GM23338 (cell line): ENCODE data around the gene MICAL1.

ENCODE experiments used
- CREB1 ChIP-seq: fragments of 250-450 bp; sonication (Bioruptor Pico); IDR thresholded peaks from 2 replicates; pipeline ENCODE4 v1.5.0; 2020; ENCODE audit warnings: low read depth, mild to moderate bottlenecking, moderate library complexity
- EZH2 ChIP-seq: fragments of 200-600 bp; sonication (generic); IDR thresholded peaks from one replicate; pipeline ENCODE4 v1.8.0; 2017; ENCODE audit warnings: antibody characterized with exemption, mild to moderate bottlenecking, low read depth; ENCODE audit not compliant: unreplicated experiment
- EZH2phosphoT487 ChIP-seq: fragments of 200-600 bp; sonication (generic); IDR thresholded peaks from one replicate; pipeline ENCODE4 v1.8.1; 2018; ENCODE audit warnings: antibody characterized with exemption; ENCODE audit not compliant: unreplicated experiment
- NANOG ChIP-seq: IDR thresholded peaks from 2 replicates; pipeline ENCODE4 v1.6.1; 2016; ENCODE audit warnings: antibody characterized with exemption, borderline replicate concordance
- POLR2AphosphoS5 ChIP-seq: IDR thresholded peaks from 2 replicates; pipeline ENCODE4 v1.6.1; 2016; ENCODE audit warnings: antibody characterized with exemption, low read depth
- REST ChIP-seq: IDR thresholded peaks from one replicate; pipeline ENCODE4 v1.6.1; 2018; ENCODE audit warnings: antibody characterized with exemption; ENCODE audit not compliant: unreplicated experiment
- ZNF114 ChIP-seq: fragments of 250-450 bp; sonication (Bioruptor Pico); IDR thresholded peaks from 2 replicates; pipeline ENCODE4 v1.5.0; 2020; ENCODE audit warnings: mild to moderate bottlenecking, moderate library complexity
- TF ChIP-seq, protein P1 (sequence below), 2 experiments: fragments of 200-600 bp in 1 of 2; sonication (generic) in 1 of 2; conservative IDR thresholded peaks; 2 replicates each; pipeline versions ENCODE4 v1.5.1 to v1.6.1; 2016 to 2017; ENCODE audit warnings: antibody characterized with exemption in 2 of 2, low read depth in 2 of 2, mild to moderate bottlenecking in 2 of 2, moderate library complexity in 1 of 2
- TF ChIP-seq, protein P2 (sequence below): IDR thresholded peaks from 2 replicates; pipeline ENCODE4 v1.6.1; 2016; ENCODE audit warnings: antibody characterized with exemption

DNA sequence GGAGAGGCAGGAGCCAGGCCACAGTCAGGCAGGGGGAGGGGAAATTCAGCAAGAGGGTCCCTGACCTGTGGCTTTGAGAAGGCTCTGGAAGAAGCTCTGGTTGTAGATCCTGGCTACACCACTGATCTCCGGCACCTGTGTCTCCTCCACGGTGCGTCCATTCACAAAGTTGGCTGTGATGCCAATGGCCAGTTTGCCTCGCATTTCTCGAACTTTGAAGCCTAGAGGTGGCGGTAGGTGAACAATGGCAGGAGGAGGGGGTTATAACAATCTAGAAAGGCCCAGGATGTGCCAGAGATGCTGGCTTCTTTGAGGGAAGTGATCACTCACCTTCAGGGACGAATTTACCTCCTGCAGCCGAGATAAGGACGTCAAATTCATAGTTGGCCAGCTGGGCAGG, 3.4 kb downstream of the MICAL1 start:
- no peak for TF ChIP-seq EZH2phosphoT487
- TF ChIP-seq, protein P1, sequence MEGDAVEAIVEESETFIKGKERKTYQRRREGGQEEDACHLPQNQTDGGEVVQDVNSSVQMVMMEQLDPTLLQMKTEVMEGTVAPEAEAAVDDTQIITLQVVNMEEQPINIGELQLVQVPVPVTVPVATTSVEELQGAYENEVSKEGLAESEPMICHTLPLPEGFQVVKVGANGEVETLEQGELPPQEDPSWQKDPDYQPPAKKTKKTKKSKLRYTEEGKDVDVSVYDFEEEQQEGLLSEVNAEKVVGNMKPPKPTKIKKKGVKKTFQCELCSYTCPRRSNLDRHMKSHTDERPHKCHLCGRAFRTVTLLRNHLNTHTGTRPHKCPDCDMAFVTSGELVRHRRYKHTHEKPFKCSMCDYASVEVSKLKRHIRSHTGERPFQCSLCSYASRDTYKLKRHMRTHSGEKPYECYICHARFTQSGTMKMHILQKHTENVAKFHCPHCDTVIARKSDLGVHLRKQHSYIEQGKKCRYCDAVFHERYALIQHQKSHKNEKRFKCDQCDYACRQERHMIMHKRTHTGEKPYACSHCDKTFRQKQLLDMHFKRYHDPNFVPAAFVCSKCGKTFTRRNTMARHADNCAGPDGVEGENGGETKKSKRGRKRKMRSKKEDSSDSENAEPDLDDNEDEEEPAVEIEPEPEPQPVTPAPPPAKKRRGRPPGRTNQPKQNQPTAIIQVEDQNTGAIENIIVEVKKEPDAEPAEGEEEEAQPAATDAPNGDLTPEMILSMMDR (conservative IDR thresholded peaks at IDR 0.05; ENCODE audit: low read depth in 2 of 2): no peak
- TF ChIP-seq EZH2: no peak
- no peak for TF ChIP-seq REST
- no peak for TF ChIP-seq POLR2AphosphoS5
- TF ChIP-seq, protein P2, sequence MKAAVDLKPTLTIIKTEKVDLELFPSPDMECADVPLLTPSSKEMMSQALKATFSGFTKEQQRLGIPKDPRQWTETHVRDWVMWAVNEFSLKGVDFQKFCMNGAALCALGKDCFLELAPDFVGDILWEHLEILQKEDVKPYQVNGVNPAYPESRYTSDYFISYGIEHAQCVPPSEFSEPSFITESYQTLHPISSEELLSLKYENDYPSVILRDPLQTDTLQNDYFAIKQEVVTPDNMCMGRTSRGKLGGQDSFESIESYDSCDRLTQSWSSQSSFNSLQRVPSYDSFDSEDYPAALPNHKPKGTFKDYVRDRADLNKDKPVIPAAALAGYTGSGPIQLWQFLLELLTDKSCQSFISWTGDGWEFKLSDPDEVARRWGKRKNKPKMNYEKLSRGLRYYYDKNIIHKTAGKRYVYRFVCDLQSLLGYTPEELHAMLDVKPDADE: no peak
- TF ChIP-seq CREB1 (CRISPR knock-in tag): no peak
- TF ChIP-seq NANOG: no peak
- TF ChIP-seq ZNF114 (CRISPR knock-in tag): no peak
